ENCODE results near the gene NFKB1. TPM values are rescaled to one million over a fixed set of nuclear protein-coding genes. Genes with fewer than 3 reads are reported as not detected.

Gene NFKB1
- total and polyA plus RNA-seq, 10 donors, result 15.9 to 94.4 (median 55.3) TPM

GRCh38 chr4:102530986-102531385, 29.8 kb downstream of the NFKB1 start:
- TF ChIP-seq POLR2A (IDR thresholded peaks at IDR 0.05) (no peak), CTCF (IDR thresholded peaks at IDR 0.05 in 8 of 11, conservative IDR thresholded peaks at IDR 0.05 in 3 of 11) (no peak), POLR2AphosphoS5 (IDR thresholded peaks at IDR 0.05) (no peak)
- Histone ChIP-seq H3K27me3 (replicated peaks in 1 of 7) (no peaks in the 10 kb centered on the region), H3K9me3 (no peaks in the 10 kb centered on the region), H3K36me3 (peaks cover 0 to 58% (median 11%) of the 10 kb centered on the region in 6 donors), H3K27ac (no peak overlapping the region), H3K4me3 (no peak overlapping the region), H3K4me1 (peaks cover 5 to 70% (median 21%) of the 10 kb centered on the region in 6 donors)
- WGBS, 5 donors, result 83 to 98% (median 94%) methylated on average over 2 of the region's 2 CpGs
- intact Hi-C loops (cut with DNase I; ENCODE audit: low total_unique reads), result no loop called here
- DNase-seq, result no peak

GRCh38 chr4:102531462-102531861, 30.3 kb downstream of the NFKB1 start:
- no peak for DNase-seq
- no peaks in the 10 kb centered on the region for H3K27me3 ChIP-seq (replicated peaks in 1 of 7)
- TF ChIP-seq POLR2AphosphoS5 (IDR thresholded peaks at IDR 0.05) (no peak), CTCF (IDR thresholded peaks at IDR 0.05 in 8 of 11, conservative IDR thresholded peaks at IDR 0.05 in 3 of 11) (no peak), POLR2A (IDR thresholded peaks at IDR 0.05) (no peak)
- H3K36me3 ChIP-seq, result peaks cover 0 to 56% (median 11%) of the 10 kb centered on the region in 6 donors
- 92 to 99% (median 98%) methylated on average over 1 of the region's 1 CpG for WGBS, 5 donors
- H3K4me3 ChIP-seq, result no peak overlapping the region
- no peak overlapping the region for H3K27ac ChIP-seq
- H3K4me1 ChIP-seq, result peaks cover 5 to 65% (median 21%) of the 10 kb centered on the region in 6 donors
- intact Hi-C loops (cut with DNase I; ENCODE audit: low total_unique reads), result no loop called here
- H3K9me3 ChIP-seq, result no peaks in the 10 kb centered on the region

- intact Hi-C loops (cut with DNase I; ENCODE audit: low total_unique reads), result no loop called here
- Histone ChIP-seq H3K4me3 (no peak overlapping the region), H3K9me3 (no peaks in the 10 kb centered on the region), H3K27ac (no peak overlapping the region), H3K36me3 (peaks cover 0 to 59% (median 11%) of the 10 kb centered on the region in 6 donors), H3K4me1 (peaks cover 0 to 46% (median 9%) of the 10 kb centered on the region in 6 donors), H3K27me3 (replicated peaks in 1 of 7) (no peaks in the 10 kb centered on the region)
- TF ChIP-seq CTCF (IDR thresholded peaks at IDR 0.05 in 8 of 11, conservative IDR thresholded peaks at IDR 0.05 in 3 of 11) (no peak), POLR2A (IDR thresholded peaks at IDR 0.05) (no peak), POLR2AphosphoS5 (IDR thresholded peaks at IDR 0.05) (no peak)
- DNase-seq, result no peak
- WGBS, 5 donors, result 84 to 86% (median 85%) methylated on average over 4 of the region's 4 CpGs
Observed at GRCh38 chr4:102533348-102533747, 32.2 kb downstream of the NFKB1 start.

- no peak for DNase-seq
- Histone ChIP-seq H3K36me3 (peaks cover 0 to 60% (median 12%) of the 10 kb centered on the region in 6 donors), H3K4me3 (no peak overlapping the region), H3K4me1 (peaks cover 0 to 44% (median 8%) of the 10 kb centered on the region in 6 donors), H3K9me3 (no peaks in the 10 kb centered on the region), H3K27ac (no peak overlapping the region), H3K27me3 (replicated peaks in 1 of 7) (no peaks in the 10 kb centered on the region)
- TF ChIP-seq POLR2AphosphoS5 (IDR thresholded peaks at IDR 0.05) (no peak), POLR2A (IDR thresholded peaks at IDR 0.05) (no peak)
- intact Hi-C loops (cut with DNase I; ENCODE audit: low total_unique reads), result no loop called here
- 81 to 96% (median 92%) methylated on average over 2 of the region's 2 CpGs for WGBS, 5 donors
Observed at GRCh38 chr4:102533904-102534303, 32.7 kb downstream of the NFKB1 start.

- TF ChIP-seq POLR2AphosphoS5 (IDR thresholded peaks at IDR 0.05), result no peak
- TF ChIP-seq CTCF (IDR thresholded peaks at IDR 0.05 in 8 of 11, conservative IDR thresholded peaks at IDR 0.05 in 3 of 11), result no peak
- TF ChIP-seq POLR2A (IDR thresholded peaks at IDR 0.05), result no peak
- 70 to 81% (median 76%) methylated on average over 2 of the region's 2 CpGs for WGBS, 5 donors
Observed at GRCh38 chr4:102534845-102535244, 33.7 kb downstream of the NFKB1 start.

More at GRCh38 chr4:102534845-102535244, 33.7 kb downstream of the NFKB1 start:
- intact Hi-C loops (cut with DNase I; ENCODE audit: low total_unique reads), result no loop called here
- Histone ChIP-seq H3K4me1 (peaks cover 0 to 41% (median 8%) of the 10 kb centered on the region in 6 donors), H3K9me3 (no peaks in the 10 kb centered on the region), H3K36me3 (peaks cover 0 to 60% (median 13%) of the 10 kb centered on the region in 6 donors), H3K27ac (no peak overlapping the region), H3K27me3 (replicated peaks in 1 of 7) (no peaks in the 10 kb centered on the region), H3K4me3 (no peak overlapping the region)
- DNase-seq, result no peak
